Adrenal gland (tissue), 5 donors: ENCODE results near the gene SLC6A11.

ENCODE experiments used
- POLR2A ChIP-seq, 2 donors: fragments of 450-650 bp; IDR thresholded peaks; one replicate each; pipeline ENCODE4 v1.6.1; 2017; ENCODE audit warnings: antibody characterized with exemption in 2 of 2, mild to moderate bottlenecking in 2 of 2, moderate library complexity in 1 of 2
- TF ChIP-seq, protein P1 (sequence below), 6 experiments: fragments of 450-650 bp in 4 of 6; fragments of 200-600 bp in 2 of 6; sonication (generic) in 1 of 6; IDR thresholded peaks; 1 replicate in 5 of 6; 2 replicates in 1 of 6; pipeline versions ENCODE4 v1.5.1 to v1.8.0; 2016 to 2021; ENCODE audit warnings: antibody characterized with exemption in 6 of 6, mild to moderate bottlenecking in 2 of 6, moderate library complexity in 1 of 6
- donor health status: DM: no; HTN: no; CAD: no.

DNA sequence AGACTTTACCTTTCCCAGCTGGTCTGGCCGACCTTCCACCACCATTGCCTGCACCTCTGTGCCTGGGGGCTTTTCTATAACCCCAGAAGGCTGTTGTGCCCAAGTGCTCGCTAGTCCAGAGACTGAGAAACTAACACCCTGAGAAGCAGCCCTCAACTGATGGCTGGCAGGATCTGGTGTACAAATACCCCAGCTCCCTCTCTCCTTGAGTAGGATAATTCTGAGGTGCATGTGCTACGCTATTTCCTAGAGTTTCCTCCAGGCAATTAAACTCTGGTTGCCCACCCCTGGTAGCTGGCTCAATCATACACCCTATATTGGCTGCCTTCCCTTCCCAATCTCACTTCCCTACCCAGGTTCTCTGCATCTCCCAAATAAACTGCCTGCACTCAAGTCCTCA lies 165.0 kb downstream of the SLC6A11 start:
- TF ChIP-seq, protein P1, sequence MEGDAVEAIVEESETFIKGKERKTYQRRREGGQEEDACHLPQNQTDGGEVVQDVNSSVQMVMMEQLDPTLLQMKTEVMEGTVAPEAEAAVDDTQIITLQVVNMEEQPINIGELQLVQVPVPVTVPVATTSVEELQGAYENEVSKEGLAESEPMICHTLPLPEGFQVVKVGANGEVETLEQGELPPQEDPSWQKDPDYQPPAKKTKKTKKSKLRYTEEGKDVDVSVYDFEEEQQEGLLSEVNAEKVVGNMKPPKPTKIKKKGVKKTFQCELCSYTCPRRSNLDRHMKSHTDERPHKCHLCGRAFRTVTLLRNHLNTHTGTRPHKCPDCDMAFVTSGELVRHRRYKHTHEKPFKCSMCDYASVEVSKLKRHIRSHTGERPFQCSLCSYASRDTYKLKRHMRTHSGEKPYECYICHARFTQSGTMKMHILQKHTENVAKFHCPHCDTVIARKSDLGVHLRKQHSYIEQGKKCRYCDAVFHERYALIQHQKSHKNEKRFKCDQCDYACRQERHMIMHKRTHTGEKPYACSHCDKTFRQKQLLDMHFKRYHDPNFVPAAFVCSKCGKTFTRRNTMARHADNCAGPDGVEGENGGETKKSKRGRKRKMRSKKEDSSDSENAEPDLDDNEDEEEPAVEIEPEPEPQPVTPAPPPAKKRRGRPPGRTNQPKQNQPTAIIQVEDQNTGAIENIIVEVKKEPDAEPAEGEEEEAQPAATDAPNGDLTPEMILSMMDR (IDR thresholded peaks at IDR 0.05): no peak
- TF ChIP-seq POLR2A (IDR thresholded peaks at IDR 0.05): no peak
